DOHH2 (cell line): ENCODE measurements around the gene NAALADL2.

Experiments used
- H3F3A ChIP-seq: fragments of 200-600 bp; sonication (generic), shearing (Covaris generic); 2 replicates; pipeline ENCODE4 v1.6.0; 2016; ENCODE audit warnings: antibody characterized with exemption, mild to moderate bottlenecking; ENCODE audit not compliant: control insufficient read depth, insufficient read depth
- H3K27ac ChIP-seq: fragments of 200-600 bp; sonication (generic); 2 replicates; pipeline ENCODE4 v1.5.1; 2014; ENCODE audit warnings: low read depth, mild to moderate bottlenecking, low read length, moderate library complexity
- H3K27me3 ChIP-seq: fragments of 200-600 bp; sonication (generic); 2 replicates; pipeline ENCODE4 v1.6.1; 2014; ENCODE audit warnings: mild to moderate bottlenecking, low read length, mixed read lengths; ENCODE audit not compliant: control insufficient read depth
- H3K36me3 ChIP-seq: fragments of 200-600 bp; sonication (generic); 2 replicates; pipeline ENCODE4 v1.6.1; 2014; ENCODE audit warnings: mild to moderate bottlenecking, low read length, moderate library complexity, mixed read lengths; ENCODE audit not compliant: control insufficient read depth
- H3K4me1 ChIP-seq: fragments of 200-600 bp; sonication (generic); 2 replicates; pipeline ENCODE4 v1.6.1; 2014; ENCODE audit warnings: mild to moderate bottlenecking, low read length, mixed read lengths; ENCODE audit not compliant: control insufficient read depth
- H3K4me2 ChIP-seq: fragments of 200-600 bp; sonication (generic); 2 replicates; pipeline ENCODE4 v1.6.0; 2014; ENCODE audit warnings: mild to moderate bottlenecking, low read length, moderate library complexity
- H3K4me3 ChIP-seq: fragments of 200-600 bp; sonication (generic); 2 replicates; pipeline ENCODE4 v1.5.1; 2014; ENCODE audit warnings: mild to moderate bottlenecking, low read length, mixed read lengths
- H3K79me2 ChIP-seq: fragments of 200-600 bp; sonication (generic); 2 replicates; pipeline ENCODE4 v1.6.1; 2014; ENCODE audit warnings: mild to moderate bottlenecking, low read length, mixed read lengths; ENCODE audit not compliant: control insufficient read depth
- H3K9me2 ChIP-seq: fragments of 200-600 bp; sonication (generic); replicated peaks from 2 replicates; pipeline ENCODE4 v1.6.1; 2014; ENCODE audit warnings: mild to moderate bottlenecking, low read length, mixed read lengths; ENCODE audit not compliant: control insufficient read depth
- H3K9me3 ChIP-seq: fragments of 200-600 bp; sonication (generic); 2 replicates; pipeline ENCODE4 v1.6.1; 2014; ENCODE audit warnings: antibody characterized with exemption, low read length, mixed read lengths; ENCODE audit not compliant: control insufficient read depth, insufficient read depth
- H4K20me1 ChIP-seq: fragments of 200-600 bp; sonication (generic); 2 replicates; pipeline ENCODE4 v1.6.0; 2014; ENCODE audit warnings: low read depth, mild to moderate bottlenecking, antibody characterized with exemption, low read length, moderate library complexity; ENCODE audit not compliant: control insufficient read depth, insufficient read depth
- EZH2phosphoT487 ChIP-seq: fragments of 200-600 bp; sonication (generic); IDR thresholded peaks from 2 replicates; pipeline ENCODE4 v1.6.1; 2017; ENCODE audit warnings: borderline replicate concordance, mild to moderate bottlenecking, antibody characterized with exemption, low read length, moderate library complexity, mixed read lengths
- TF ChIP-seq, protein P1 (sequence below): fragments of 200-600 bp; sonication (generic); IDR thresholded peaks from one replicate; pipeline ENCODE4 v1.5.1; 2014; ENCODE audit warnings: antibody characterized with exemption, mild to moderate bottlenecking, low read depth, low read length; ENCODE audit not compliant: poor library complexity, severe bottlenecking

Gene NAALADL2

GRCh38 chr3:175308097-175308496, 449.0 kb downstream of the NAALADL2 start:
- no peaks in the 10 kb centered on the region for H3K9me2 ChIP-seq
- no peak overlapping the region for H3K4me3 ChIP-seq
- H3K4me2 ChIP-seq: no peak overlapping the region
- no peaks in the 10 kb centered on the region for H3K9me3 ChIP-seq
- H3F3A ChIP-seq: no peaks in the 10 kb centered on the region
- H3K4me1 ChIP-seq: no peaks in the 10 kb centered on the region
- H3K27ac ChIP-seq: no peak overlapping the region
- H3K36me3 ChIP-seq: no peaks in the 10 kb centered on the region
- H3K27me3 ChIP-seq: no peaks in the 10 kb centered on the region
- TF ChIP-seq EZH2phosphoT487: no peak
- TF ChIP-seq, protein P1, sequence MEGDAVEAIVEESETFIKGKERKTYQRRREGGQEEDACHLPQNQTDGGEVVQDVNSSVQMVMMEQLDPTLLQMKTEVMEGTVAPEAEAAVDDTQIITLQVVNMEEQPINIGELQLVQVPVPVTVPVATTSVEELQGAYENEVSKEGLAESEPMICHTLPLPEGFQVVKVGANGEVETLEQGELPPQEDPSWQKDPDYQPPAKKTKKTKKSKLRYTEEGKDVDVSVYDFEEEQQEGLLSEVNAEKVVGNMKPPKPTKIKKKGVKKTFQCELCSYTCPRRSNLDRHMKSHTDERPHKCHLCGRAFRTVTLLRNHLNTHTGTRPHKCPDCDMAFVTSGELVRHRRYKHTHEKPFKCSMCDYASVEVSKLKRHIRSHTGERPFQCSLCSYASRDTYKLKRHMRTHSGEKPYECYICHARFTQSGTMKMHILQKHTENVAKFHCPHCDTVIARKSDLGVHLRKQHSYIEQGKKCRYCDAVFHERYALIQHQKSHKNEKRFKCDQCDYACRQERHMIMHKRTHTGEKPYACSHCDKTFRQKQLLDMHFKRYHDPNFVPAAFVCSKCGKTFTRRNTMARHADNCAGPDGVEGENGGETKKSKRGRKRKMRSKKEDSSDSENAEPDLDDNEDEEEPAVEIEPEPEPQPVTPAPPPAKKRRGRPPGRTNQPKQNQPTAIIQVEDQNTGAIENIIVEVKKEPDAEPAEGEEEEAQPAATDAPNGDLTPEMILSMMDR: no peak
- no peaks in the 10 kb centered on the region for H4K20me1 ChIP-seq
- no peaks in the 10 kb centered on the region for H3K79me2 ChIP-seq

GRCh38 chr3:175310046-175310445, 450.9 kb downstream of the NAALADL2 start:
- Histone ChIP-seq H4K20me1 (no peaks in the 10 kb centered on the region), H3K27me3 (no peaks in the 10 kb centered on the region), H3K36me3 (no peaks in the 10 kb centered on the region), H3K9me3 (no peaks in the 10 kb centered on the region), H3K27ac (no peak overlapping the region), H3K79me2 (no peaks in the 10 kb centered on the region), H3K4me3 (no peak overlapping the region), H3F3A (no peaks in the 10 kb centered on the region), H3K4me2 (no peak overlapping the region), H3K4me1 (no peaks in the 10 kb centered on the region), H3K9me2 (no peaks in the 10 kb centered on the region)
- TF ChIP-seq EZH2phosphoT487: no peak
- TF ChIP-seq, protein P1: no peak

- Histone ChIP-seq H3K79me2 (no peaks in the 10 kb centered on the region), H3F3A (no peaks in the 10 kb centered on the region), H3K9me3 (no peaks in the 10 kb centered on the region), H3K36me3 (no peaks in the 10 kb centered on the region), H4K20me1 (no peaks in the 10 kb centered on the region), H3K4me3 (no peak overlapping the region), H3K4me2 (no peak overlapping the region), H3K27me3 (no peaks in the 10 kb centered on the region), H3K27ac (no peak overlapping the region), H3K9me2 (no peaks in the 10 kb centered on the region), H3K4me1 (no peaks in the 10 kb centered on the region)
- TF ChIP-seq, protein P1: no peak
- no peak for TF ChIP-seq EZH2phosphoT487
These were observed 452.3 kb downstream of the NAALADL2 start for GRCh38 chr3:175311404-175311803.

- no peak for TF ChIP-seq EZH2phosphoT487
- TF ChIP-seq, protein P1: no peak
- no peak overlapping the region for H3K4me2 ChIP-seq
- H3K9me3 ChIP-seq: no peaks in the 10 kb centered on the region
- no peaks in the 10 kb centered on the region for H4K20me1 ChIP-seq
- no peak overlapping the region for H3K27ac ChIP-seq
- no peaks in the 10 kb centered on the region for H3K79me2 ChIP-seq
- H3K4me3 ChIP-seq: no peak overlapping the region
- H3K4me1 ChIP-seq: no peaks in the 10 kb centered on the region
- no peaks in the 10 kb centered on the region for H3K36me3 ChIP-seq
- no peaks in the 10 kb centered on the region for H3K9me2 ChIP-seq
- H3F3A ChIP-seq: no peaks in the 10 kb centered on the region
- no peaks in the 10 kb centered on the region for H3K27me3 ChIP-seq
These were observed 452.8 kb downstream of the NAALADL2 start for GRCh38 chr3:175311946-175312345.
